ENCODE results near the gene IFT22. TPM values are rescaled to one million over a fixed set of nuclear protein-coding genes. Genes with fewer than 3 reads are reported as not detected.

Gene IFT22
- total RNA-seq: 23.6 and 38.6 TPM in 2 replicates

DNA sequence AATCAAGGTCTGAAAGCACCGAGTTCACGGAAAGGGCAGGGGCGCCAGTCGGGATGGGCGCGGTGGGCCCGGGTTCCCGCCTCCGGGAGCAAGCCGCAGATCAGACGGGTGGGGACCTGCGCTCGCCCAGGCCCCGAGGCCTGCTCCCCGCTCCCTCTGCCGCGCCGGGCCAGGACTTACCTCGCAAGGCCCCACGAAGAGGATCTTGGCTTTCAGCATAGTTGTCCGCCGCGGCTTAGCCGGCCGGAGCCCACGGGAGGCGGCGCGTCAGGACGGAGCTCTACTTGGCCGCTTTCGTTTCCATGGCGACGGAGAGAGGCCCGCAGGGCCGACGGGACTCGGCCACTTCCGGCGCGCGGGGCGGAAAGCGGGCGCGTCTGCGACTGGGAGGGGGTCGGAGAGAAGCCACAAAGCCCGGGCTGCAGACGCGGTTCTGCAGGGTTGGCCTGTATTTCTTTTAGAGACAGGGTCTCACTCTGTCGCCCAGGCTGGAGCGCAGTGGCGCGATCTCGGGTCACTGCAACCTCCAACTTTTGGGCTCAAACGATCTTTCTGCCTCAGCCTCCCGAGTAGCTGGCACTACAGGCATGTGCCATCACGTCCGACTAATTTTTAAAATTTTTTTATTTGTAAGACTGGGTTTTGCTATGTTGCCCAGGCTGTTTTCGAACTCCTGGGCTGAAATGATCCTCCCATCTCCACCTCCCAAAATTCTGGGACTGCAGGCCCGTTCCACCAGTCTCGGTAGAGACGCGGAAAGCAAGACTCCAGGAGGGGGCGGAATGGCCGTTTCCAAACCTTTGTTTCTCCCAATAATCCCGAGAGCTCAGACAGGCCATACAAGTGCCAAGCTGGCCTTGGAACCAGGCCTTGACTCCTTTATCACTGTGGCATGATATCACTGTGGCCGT lies at the start of gene IFT22:
Gene IFT22 (minus strand): TSS at position 322 of the 911 bp plus-strand sequence. CDS start 103 bp downstream, at position 219.

DNA sequence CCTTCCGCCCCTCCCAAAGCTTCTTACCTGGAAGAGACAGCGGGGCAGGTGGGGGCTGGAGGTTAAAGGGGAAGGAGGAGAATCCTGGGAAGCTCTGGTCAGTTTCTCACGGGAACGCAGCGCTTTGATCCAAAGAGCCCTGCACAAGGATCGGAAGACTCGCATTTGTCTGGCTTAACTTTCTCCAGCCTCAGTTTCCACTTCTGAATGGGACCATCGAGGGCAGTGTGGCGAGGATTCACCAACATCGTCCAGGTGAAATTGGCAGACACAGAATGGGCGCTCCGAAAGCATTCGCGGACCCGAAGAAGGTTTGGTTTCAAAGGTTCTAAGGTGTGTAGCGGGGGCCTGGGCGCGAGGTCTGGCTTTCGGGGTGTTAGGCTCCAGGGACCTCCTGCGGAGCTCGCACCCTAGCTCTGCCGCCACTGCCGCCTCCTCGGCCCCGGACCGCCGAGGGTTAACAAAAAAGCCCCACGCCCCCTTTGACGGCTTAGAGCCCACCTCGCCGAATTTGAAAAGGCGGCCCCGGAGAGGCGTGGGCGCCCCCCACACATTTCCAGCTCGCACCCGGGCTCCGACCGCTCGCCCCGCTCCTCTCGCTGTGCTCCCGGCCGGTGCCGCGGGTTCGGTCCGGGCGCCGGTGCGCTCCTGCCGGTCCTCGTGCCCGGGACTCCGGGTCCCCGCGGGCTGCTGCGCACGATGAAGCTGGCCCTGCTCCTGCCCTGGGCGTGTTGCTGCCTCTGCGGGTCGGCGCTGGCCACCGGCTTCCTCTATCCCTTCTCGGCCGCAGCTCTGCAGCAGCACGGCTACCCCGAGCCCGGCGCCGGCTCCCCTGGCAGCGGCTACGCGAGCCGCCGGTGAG lies 41.0 kb upstream of the IFT22 start, which contains the start of gene COL26A1:
Gene COL26A1 (plus strand): TSS at position 542 of the 862 bp plus-strand sequence. CDS start 158 bp downstream, at position 700.

Other genes starting within 250 kb of the IFT22 start
- gene TRIM56, start 236.3 kb downstream of the IFT22 start, total RNA-seq: 23.2 and 36.1 TPM in 2 replicates
- 26.5 and 37.9 TPM in 2 replicates for gene SERPINE1, start 194.7 kb downstream of the IFT22 start, total RNA-seq
- gene AP1S1, start 167.3 kb downstream of the IFT22 start, total RNA-seq: 168 and 194 TPM in 2 replicates
- 0.32 TPM in 1 of 2 replicates, not detected in the other for gene VGF, start 156.2 kb downstream of the IFT22 start, total RNA-seq
- not detected in 2 replicates for gene NAT16, start 141.5 kb downstream of the IFT22 start, total RNA-seq
- not detected in 2 replicates for gene MOGAT3, start 120.8 kb downstream of the IFT22 start, total RNA-seq
- 75.1 and 96.5 TPM in 2 replicates for gene PLOD3, start 104.2 kb downstream of the IFT22 start, total RNA-seq
- 45.3 and 91.6 TPM in 2 replicates for gene ZNHIT1, start 103.6 kb downstream of the IFT22 start, total RNA-seq
- 2.5 and 4.1 TPM in 2 replicates for gene CLDN15, start 84.0 kb downstream of the IFT22 start, total RNA-seq
- 274 and 310 TPM in 2 replicates for gene FIS1, start 76.7 kb downstream of the IFT22 start, total RNA-seq
- gene COL26A1, start 41.1 kb upstream of the IFT22 start, total RNA-seq: not detected in 2 replicates